ENCODE results near the gene SENP3.
"Not testable (repeated sequence)": the region's sequence is repeated elsewhere in the genome, so short reads cannot be mapped to it uniquely, and the experiment has no call there.

SENP3 gene

DNA sequence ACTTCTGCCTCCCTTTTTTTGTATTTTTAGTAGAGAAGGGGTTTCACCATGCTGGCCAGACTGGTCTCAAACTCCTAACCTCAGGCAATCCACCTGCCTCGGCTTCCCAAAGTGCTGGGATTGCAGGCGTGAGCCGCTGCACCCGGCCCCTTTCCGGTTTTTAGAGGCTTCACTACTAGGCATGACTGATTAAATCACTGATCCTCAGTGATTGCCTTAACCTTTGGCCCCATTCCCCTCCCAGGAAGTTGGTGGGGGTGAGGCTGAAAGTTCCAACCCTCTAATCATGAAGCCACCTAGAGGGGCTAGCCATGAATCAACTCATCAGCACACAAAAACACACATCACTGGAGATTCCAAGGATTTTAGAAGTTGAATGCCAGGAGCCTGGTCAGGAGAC, 35.8 kb downstream of the SENP3 start:
- not testable (repeated sequence) for DNase-seq (ENCODE audit: low spot score)

DNA sequence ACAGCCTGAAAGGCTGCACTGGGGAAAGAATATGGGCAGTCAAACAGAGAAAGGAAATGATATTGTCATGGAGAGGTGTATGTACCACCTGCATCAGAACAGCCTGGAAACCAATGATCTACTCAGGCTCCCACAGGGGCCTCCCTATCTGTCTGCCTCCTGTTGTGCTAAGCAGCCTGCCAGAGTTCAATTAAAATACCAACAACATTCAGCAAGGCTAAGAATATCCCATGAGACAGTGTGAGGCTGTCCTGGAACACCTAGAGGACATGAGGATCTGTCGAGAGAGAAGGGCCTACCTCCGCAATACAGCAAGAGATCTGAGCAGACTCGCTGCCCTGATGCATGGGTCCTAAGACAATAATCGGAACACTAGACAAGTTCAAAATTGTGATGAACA, 44.6 kb downstream of the SENP3 start:
- no peak for DNase-seq (ENCODE audit: low spot score)

DNA sequence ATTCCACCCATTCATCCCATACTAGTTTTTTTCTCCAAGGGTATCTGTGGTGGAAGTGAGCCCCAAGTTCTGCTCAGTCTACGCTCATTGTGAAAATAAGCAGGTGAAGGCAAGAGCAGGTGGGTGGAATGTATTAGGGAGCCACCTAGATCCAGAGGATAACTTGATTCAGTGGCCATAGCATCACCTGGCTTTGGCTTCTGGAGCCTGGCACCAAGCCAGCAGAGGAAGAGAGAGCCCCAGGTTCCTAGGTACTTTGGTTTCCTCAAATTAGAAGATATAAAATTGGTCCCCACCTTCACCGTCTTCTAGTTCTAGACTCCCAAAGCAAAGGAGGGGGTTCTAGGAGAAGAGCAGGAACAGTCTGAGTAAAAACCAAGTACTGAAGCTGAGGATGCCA, 48.9 kb downstream of the SENP3 start:
- no peak for DNase-seq (ENCODE audit: low spot score)

DNA sequence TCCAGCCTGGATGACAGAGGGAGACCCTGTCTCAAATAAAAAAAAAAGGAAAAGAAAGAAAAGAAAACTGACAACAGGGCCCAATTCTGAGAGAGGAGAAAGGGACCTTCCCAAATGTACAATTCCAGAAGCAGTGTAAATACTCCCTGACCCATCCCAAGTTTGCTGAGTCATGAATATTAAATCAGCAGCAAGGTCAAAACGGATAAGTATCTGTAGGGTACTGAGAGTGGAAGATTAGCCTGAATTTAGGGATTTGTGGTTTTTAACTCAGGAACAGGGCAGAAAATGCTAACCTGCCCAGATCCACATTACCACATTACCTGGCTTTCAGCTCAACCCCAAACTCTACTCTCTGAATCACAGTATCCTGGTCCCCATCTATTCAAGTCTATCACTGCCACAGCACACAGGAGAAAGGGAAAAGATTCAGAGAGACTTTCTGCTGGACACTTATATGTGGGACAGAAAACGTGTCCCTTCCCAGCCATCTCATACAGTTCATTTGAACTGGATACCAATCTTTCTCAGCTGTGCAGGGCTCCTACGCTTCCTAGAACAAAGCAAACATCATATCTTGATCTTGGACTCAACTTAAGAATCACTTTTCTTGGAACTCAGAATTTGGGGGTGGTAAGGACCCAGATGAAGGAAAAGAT, 50.0 kb downstream of the SENP3 start:
- no peak for DNase-seq (ENCODE audit: low spot score)

DNA sequence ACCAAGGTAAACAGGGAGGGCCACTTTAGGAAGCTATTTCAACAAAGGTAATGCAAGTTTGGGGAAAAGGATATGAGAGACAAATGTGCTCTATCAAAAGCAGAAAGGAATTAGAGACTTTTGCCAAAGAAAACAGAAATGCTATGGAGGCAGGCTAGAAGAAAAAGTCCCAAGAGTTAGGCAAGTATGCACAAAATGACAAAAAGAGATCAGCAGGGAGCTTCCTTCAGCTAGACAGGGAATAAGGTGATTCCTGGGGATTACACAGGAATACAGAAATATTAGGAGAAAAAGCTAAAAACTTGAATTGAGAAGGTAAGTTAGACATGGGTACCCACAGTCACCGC, 50.5 kb downstream of the SENP3 start:
- DNase-seq (ENCODE audit: low spot score): no peak

DNA sequence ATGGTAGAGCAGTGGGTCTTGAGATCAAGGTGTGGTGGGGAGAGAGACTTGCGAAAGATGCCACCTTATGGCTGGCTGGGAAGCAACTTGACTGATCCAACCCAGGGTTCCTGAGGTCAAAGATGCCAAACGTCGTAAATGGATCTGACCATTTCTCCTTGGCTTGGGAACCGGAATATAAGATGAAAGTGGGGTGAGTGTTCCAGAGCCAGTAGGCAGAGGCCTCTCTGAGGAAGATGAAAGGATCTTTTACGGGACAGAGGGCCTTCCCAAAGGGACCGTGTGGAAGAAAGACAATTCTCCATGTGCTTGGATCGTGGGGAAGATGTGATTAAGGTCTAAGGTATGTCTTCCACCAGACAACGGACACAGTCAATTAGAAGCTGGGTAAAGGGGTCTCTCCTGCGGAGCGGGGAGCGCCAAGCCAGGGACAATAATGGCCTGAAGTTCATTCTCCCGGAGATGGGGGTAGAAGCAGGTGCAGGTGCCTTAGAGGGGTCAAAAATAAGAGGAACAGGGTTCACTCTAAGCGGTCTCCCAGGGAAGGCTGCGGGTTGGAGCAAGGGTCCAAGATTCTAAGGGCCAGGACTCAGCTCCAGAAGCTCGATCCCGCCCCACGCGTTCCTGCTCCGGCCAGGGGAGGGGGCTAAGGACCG, 52.2 kb downstream of the SENP3 start:
- DNase-seq (ENCODE audit: low spot score): peak; percentile 22

DNA sequence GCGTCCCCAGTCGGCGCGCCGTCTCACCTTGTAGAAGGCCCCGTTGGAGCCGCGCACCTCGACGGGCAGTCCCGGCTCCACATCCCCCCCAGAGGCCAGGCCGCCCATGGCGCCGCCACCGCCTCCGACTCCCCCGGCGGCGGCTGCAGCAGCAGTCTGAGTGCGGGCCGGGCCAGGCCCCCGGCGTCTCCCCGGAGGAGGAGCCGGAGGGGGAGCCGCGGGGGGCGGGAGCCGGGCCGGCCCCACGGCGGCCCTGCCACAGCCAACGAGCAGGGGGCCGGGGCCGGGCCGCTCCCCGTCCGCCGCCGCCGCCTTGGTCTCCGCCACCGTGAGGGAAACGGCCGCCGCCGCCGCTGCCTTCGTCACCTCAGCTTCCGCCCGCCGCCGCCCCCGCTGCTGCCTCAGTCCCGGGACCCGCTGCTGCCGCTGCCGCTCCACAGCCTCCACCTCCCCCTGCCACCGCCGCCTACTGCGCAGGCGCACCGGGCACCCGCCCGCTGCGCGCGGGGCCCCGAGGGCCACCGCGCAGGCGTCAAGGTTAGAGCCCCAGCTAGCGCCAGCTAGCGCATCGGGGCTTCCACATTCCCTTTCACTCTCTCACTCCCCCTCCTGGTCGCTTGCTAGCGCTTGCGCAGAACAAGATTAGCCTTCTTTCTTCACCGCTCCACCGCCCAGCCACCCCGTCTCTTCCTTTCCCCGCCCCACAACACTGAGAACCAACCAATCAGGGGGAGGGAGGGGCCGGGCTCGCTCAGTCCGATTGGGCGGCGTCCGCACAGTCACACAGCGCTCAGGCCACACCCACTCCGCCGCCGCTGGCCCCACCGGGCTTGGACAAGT, 52.9 kb downstream of the SENP3 start, which contains the start of gene FXR2:
Gene FXR2 (minus strand): TSS at position 473 of the 840 bp plus-strand sequence. CDS start 365 bp downstream, at position 108.
- DNase-seq (ENCODE audit: low spot score): peak; percentile 100

DNA sequence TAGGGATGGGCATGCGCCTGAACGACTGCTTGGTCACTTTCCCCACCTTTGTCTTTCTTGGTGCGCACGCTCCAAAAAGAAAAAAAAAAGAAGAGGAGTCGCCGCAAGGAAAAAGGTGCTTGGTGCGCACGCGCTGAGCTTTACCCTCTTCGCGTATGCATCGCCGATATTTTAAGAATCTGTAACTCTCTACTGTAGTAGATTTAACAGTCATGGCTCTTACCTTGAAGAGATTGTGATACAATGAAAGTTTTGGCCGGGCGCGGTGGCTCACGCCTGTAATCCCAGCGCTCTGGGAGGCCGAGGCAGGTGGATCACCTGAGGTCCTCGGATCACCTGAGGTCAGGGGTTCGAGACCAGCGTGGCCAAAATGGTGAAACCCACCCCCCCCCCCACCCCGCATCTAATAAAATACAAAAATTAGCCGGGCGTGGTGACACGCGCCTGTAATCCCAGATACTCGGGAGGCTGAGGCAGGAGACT, 53.6 kb downstream of the SENP3 start:
- no peak for DNase-seq (ENCODE audit: low spot score)

DNA sequence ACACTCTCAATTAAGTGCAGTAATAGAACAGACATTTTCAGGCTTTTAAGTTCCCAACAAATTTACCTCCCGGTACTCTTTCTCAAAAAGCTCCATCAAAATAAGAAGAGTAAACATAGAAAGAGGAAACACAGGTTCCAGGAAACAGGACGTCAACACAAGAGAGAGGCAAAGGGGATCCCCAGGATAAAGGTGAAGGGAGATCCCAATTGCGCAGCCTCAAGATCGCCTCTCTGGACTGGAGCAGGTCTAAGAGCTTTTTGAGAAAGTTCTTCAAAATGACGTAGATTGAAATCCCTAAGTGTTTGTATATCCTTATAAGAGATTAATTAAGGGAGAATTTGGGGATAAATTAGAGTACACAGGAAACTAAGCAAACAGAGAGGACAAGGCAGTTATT, 56.9 kb downstream of the SENP3 start:
- DNase-seq (ENCODE audit: low spot score): no peak

DNA sequence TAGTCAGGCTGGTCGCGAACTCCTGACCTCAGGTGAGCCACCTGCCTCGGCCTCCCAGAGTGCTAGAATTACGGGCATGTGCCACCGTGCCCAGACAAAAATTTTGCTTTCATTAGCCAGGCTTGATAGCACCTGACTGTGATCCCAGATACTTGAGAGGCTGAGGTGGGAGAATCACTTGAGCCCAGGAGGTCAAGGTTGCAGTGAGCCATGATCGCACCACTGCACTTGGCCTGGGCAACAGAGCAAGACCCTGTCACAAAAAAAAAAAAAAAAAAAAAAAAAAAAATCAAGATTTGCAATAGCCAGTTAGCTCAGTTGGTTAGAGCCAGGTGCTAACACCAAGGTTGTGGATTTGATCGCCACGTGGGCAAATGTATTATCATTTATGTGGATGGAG, 59.1 kb downstream of the SENP3 start:
- no peak for DNase-seq (ENCODE audit: low spot score)
